GM21786 (cell line): ENCODE data around the gene DNAJC19.
A peak's percentile ranks its signal among the peaks of the same experiment; 100 is the strongest.
"Not testable (repeated sequence)": the region's sequence is repeated elsewhere in the genome, so short reads cannot be mapped to it uniquely, and the experiment has no call there.

ENCODE experiments used
- ATAC-seq: cut with Tn5 transposase; IDR thresholded peaks from one replicate; pipeline ENCODE4 v1.9.1; 2021; ENCODE audit not compliant: unreplicated experiment

DNAJC19 gene

GRCh38 chr3:180989291-180990163 lies at the start of gene DNAJC19:
Gene DNAJC19 (minus strand): TSS chr3:180989736. CDS start chr3:180989602, 134 bp downstream.
- peak; percentile 98 for ATAC-seq

- ATAC-seq = no peak
Observed at GRCh38 chr3:181030948-181031347, 41.4 kb upstream of the DNAJC19 start.

GRCh38 chr3:181025204-181025603 lies 35.7 kb upstream of the DNAJC19 start:
- no peak for ATAC-seq

- no peak for ATAC-seq
Observed at GRCh38 chr3:181017690-181018089, 28.2 kb upstream of the DNAJC19 start.

GRCh38 chr3:181009225-181009624 lies 19.7 kb upstream of the DNAJC19 start:
- no peak for ATAC-seq

- ATAC-seq = no peak
Observed at GRCh38 chr3:181008796-181009195, 19.3 kb upstream of the DNAJC19 start.

- no peak for ATAC-seq
Observed at GRCh38 chr3:181007262-181007661, 17.7 kb upstream of the DNAJC19 start.

GRCh38 chr3:181006541-181006940 lies 17.0 kb upstream of the DNAJC19 start:
- ATAC-seq = no peak

GRCh38 chr3:181003469-181003868 lies 13.9 kb upstream of the DNAJC19 start:
- not testable (repeated sequence) for ATAC-seq

GRCh38 chr3:181002331-181002730 lies 12.8 kb upstream of the DNAJC19 start:
- not testable (repeated sequence) for ATAC-seq

GRCh38 chr3:180996415-180996932 lies 6.9 kb upstream of the DNAJC19 start:
- ATAC-seq = no peak

GRCh38 chr3:180990505-180990904 lies 969 bp upstream of the DNAJC19 start:
- ATAC-seq = no peak

- ATAC-seq = no peak
Observed at GRCh38 chr3:180987344-180987743, 2.2 kb downstream of the DNAJC19 start.

GRCh38 chr3:180986366-180986765 lies 3.2 kb downstream of the DNAJC19 start:
- not testable (repeated sequence) for ATAC-seq

GRCh38 chr3:180983136-180983535 lies 6.4 kb downstream of the DNAJC19 start:
- no peak for ATAC-seq

- no peak for ATAC-seq
Observed at GRCh38 chr3:180981912-180982311, 7.6 kb downstream of the DNAJC19 start.

GRCh38 chr3:180980611-180981010 lies 8.9 kb downstream of the DNAJC19 start:
- no peak for ATAC-seq

- no peak for ATAC-seq
Observed at GRCh38 chr3:180979961-180980360, 9.6 kb downstream of the DNAJC19 start.

- ATAC-seq = no peak
Observed at GRCh38 chr3:180977498-180977897, 12.0 kb downstream of the DNAJC19 start.

GRCh38 chr3:180974286-180974685 lies 15.2 kb downstream of the DNAJC19 start:
- no peak for ATAC-seq

GRCh38 chr3:180973543-180973942 lies 16.0 kb downstream of the DNAJC19 start:
- no peak for ATAC-seq

GRCh38 chr3:180970931-180971330 lies 18.6 kb downstream of the DNAJC19 start:
- no peak for ATAC-seq
